Neural cell (in vitro differentiated cells): ENCODE measurements around the gene KLHL35.

Source experiments
- CTCF ChIP-seq: fragments of 450-650 bp; IDR thresholded peaks from 2 replicates; pipeline ENCODE4 v1.5.1; 2014; ENCODE audit warnings: antibody characterized with exemption, mild to moderate bottlenecking, moderate library complexity; ENCODE audit not compliant: poor library complexity, severe bottlenecking
- REST ChIP-seq: IDR thresholded peaks from 2 replicates; pipeline ENCODE4 v1.6.1; 2012; ENCODE audit warnings: borderline replicate concordance

- TF ChIP-seq CTCF = no peak
- no peak for TF ChIP-seq REST
Observed at GRCh38 chr11:75477614-75477935, 44.6 kb upstream of the KLHL35 start.
